ENCODE results near the gene AKT2.

- no peak for TF ChIP-seq CTCF (IDR thresholded peaks at IDR 0.05)
- TF ChIP-seq POLR2A (IDR thresholded peaks at IDR 0.05), result no peak
Measured at GRCh38 chr19:40191836-40192646, 93.1 kb downstream of the AKT2 start.

All from transverse colon (tissue), 3 donors.